GM06990 (cell line): ENCODE data around the gene CMKLR1.

ENCODE experiments used
- DNase-seq: peaks from one replicate; pipeline ENCODE4 v3.0.0-alpha.2; 2011; ENCODE audit not compliant: insufficient read length; ENCODE audit errors: extremely low read depth
- H3K27me3 ChIP-seq: replicated peaks from 2 replicates; pipeline ENCODE4 v1.6.0; 2011; ENCODE audit warnings: low read length; ENCODE audit not compliant: control insufficient read depth, insufficient read depth
- H3K36me3 ChIP-seq: 2 replicates; pipeline ENCODE4 v1.5.1; 2011; ENCODE audit warnings: low read length; ENCODE audit not compliant: control insufficient read depth, insufficient read depth
- H3K4me3 ChIP-seq: replicated peaks from 2 replicates; pipeline ENCODE4 v1.5.1; 2011; ENCODE audit warnings: low read depth, mild to moderate bottlenecking, control low read depth, low read length
- TF ChIP-seq, protein P1 (sequence below): IDR thresholded peaks from 2 replicates; pipeline ENCODE4 v1.5.1; 2011; ENCODE audit warnings: low read length, control low read depth, mild to moderate bottlenecking, inconsistent platforms; ENCODE audit not compliant: insufficient read depth, poor library complexity, severe bottlenecking

The CMKLR1 gene

DNA sequence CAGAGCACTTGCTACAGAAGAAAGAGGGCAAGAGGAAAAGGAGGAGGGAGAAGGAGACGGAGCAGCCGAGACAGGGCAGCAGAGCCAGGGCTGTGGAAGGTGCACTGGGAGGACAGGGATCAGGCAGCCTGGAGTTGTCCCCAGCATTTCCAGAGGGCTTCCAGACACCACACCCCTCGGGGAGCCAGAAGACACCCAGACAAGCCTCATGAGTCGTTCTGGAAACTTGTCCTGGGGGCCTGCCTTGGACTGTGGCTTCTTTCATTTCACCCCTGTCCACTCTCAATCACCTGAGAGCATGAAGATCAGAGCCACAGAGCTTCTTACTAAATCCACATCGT, 14.1 kb downstream of the CMKLR1 start:
- no peak for DNase-seq
- TF ChIP-seq, protein P1, sequence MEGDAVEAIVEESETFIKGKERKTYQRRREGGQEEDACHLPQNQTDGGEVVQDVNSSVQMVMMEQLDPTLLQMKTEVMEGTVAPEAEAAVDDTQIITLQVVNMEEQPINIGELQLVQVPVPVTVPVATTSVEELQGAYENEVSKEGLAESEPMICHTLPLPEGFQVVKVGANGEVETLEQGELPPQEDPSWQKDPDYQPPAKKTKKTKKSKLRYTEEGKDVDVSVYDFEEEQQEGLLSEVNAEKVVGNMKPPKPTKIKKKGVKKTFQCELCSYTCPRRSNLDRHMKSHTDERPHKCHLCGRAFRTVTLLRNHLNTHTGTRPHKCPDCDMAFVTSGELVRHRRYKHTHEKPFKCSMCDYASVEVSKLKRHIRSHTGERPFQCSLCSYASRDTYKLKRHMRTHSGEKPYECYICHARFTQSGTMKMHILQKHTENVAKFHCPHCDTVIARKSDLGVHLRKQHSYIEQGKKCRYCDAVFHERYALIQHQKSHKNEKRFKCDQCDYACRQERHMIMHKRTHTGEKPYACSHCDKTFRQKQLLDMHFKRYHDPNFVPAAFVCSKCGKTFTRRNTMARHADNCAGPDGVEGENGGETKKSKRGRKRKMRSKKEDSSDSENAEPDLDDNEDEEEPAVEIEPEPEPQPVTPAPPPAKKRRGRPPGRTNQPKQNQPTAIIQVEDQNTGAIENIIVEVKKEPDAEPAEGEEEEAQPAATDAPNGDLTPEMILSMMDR = no peak
- no peaks in the 10 kb centered on the region for H3K36me3 ChIP-seq
- no peak overlapping the region for H3K4me3 ChIP-seq
- H3K27me3 ChIP-seq = no peaks in the 10 kb centered on the region

DNA sequence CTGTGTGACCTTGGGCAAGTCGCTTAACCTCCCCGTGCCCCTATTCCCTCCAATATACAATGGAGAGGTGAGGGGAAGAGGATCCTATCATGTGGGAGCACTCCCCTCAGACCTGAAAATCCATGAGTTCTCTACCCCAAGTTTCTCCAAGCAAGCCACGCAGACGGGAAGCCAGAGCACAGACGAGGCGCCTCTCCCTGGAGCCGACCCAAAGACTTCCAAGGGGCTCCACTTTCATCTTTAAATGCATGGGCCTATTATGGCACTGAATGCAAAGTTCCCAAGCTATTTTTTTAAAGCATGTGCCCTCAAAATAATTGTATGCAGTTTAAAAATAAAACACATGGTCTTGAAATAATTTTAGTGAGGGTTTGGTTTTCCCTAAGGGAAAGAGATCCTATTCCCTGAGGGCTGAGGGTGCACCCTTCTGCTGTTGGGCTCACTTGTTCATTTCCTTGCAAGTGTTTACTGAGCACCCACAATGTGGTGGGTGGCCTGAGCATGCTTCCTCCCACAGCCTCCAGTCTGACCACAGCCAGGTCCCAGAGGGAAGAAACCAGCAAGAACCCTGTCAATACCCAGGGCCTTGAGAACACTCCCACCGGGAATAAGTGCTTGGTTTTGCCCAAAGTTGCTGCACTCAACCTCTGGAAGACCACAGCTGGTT, 14.6 kb downstream of the CMKLR1 start:
- H3K36me3 ChIP-seq = no peaks in the 10 kb centered on the region
- no peak for DNase-seq
- no peaks in the 10 kb centered on the region for H3K27me3 ChIP-seq
- TF ChIP-seq, protein P1 = no peak
- no peak overlapping the region for H3K4me3 ChIP-seq

DNA sequence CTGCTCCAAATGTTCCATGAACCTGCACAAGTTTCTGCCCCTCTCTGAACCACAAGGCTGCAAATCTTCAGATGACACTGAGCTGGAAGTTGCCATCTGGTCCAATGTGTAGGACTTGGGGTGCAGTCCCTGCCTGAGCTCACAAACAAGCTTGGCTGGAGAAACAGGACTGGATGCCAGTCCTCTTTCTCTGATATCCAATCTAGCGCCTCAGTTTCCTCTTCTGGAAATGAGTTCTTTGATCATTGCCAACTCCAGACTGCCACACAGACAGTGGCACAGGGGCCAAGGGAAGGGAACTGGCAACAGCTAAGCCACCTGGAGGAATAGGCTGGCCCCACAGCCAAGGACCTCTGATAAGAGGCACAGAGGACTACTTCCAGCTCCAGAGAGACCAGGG, 15.5 kb downstream of the CMKLR1 start:
- Histone ChIP-seq H3K36me3 (no peaks in the 10 kb centered on the region), H3K27me3 (no peaks in the 10 kb centered on the region)
- DNase-seq = no peak

GRCh38 chr12:108322998-108323397, 16.1 kb downstream of the CMKLR1 start:
- no peak overlapping the region for H3K4me3 ChIP-seq
- no peaks in the 10 kb centered on the region for H3K27me3 ChIP-seq
- H3K36me3 ChIP-seq = no peaks in the 10 kb centered on the region
- no peak for DNase-seq
- TF ChIP-seq, protein P1 = no peak

More for the DNA sequence above, 15.5 kb downstream of the CMKLR1 start:
- H3K4me3 ChIP-seq = no peak overlapping the region
- TF ChIP-seq, protein P1 = no peak

GRCh38 chr12:108321688-108322087, 17.4 kb downstream of the CMKLR1 start:
- no peaks in the 10 kb centered on the region for H3K36me3 ChIP-seq

More at GRCh38 chr12:108321688-108322087, 17.4 kb downstream of the CMKLR1 start:
- Histone ChIP-seq H3K4me3 (no peak overlapping the region), H3K27me3 (no peaks in the 10 kb centered on the region)
- TF ChIP-seq, protein P1 = no peak
- DNase-seq = no peak
